ENCODE data around the gene MPPED1. TPM values are rescaled to one million over a fixed set of nuclear protein-coding genes. Genes with fewer than 3 reads are reported as not detected.

MPPED1 gene
- total RNA-seq, 1 donor from 2014 or later, result not detected

DNA sequence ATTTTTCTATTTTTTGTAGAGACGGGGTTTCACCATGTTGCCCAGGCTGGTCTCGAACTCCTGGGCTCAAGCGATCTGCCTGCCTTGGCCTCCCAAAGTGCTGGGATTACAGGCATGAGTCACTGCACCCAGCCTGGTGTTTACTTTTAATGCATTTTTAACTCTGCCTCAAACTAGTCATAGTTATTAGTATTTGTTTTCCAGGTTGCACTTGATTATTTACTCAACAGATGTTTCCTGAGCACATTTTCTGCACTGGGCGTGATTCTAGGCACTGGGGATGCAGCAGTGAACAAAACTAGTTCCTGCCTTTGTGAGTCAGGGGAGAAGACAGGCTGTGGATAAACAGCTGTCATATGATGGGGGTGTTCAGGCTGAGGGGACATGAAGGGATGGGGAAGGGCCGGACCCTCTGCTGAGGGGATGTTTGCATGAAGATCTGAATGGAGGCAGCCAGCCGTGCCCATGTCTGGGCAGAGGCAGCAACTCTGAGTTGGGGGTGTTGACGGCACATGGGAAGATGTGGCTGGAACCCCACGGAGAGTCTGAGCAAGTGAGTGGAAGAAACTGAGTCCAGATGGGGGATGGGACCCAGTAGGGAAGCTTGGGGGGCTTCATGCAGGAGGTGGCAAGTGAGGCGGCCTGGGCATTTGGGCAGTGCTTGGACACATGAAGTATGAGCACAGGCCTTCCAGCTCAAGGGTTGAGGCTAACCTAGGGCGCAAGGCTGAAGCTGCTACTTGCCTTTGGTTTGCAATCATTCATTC is 34.4 kb downstream of the MPPED1 start:
- intact Hi-C loops (cut with micrococcal nuclease), result no loop called here

- intact Hi-C loops (cut with micrococcal nuclease), result no loop called here
Measured at GRCh38 chr22:43446916-43447315, 35.1 kb downstream of the MPPED1 start.

GRCh38 chr22:43447380-43447779 is 35.6 kb downstream of the MPPED1 start:
- intact Hi-C loops (cut with micrococcal nuclease), result no loop called here

GRCh38 chr22:43448048-43448447 is 36.2 kb downstream of the MPPED1 start:
- intact Hi-C loops (cut with micrococcal nuclease), result no loop called here

- intact Hi-C loops (cut with micrococcal nuclease), result no loop called here
Measured at GRCh38 chr22:43449205-43449830, 37.5 kb downstream of the MPPED1 start.

DNA sequence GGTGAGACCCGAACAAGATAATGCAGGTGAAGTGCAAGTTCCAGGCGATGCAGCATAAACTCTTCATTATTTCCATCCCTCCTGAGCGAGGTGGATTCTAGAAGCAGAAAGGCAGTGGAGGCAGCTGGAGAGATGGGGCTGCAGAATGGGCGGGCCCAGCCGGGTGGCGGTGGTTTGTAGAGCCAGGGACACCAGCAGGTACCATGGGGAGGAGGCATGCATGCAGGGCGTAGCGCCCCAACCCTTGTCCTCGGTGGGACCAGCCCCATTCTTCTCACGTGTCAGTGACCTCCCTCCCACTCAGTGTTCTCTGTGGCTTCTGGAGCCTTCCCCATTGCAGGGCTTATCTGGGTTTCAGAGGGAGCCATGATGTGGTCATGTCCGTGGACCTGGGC is 38.0 kb downstream of the MPPED1 start:
- intact Hi-C loops (cut with micrococcal nuclease), result no loop called here

- intact Hi-C loops (cut with micrococcal nuclease), result no loop called here
Measured at GRCh38 chr22:43451371-43452050, 39.7 kb downstream of the MPPED1 start.

- intact Hi-C loops (cut with micrococcal nuclease), result no loop called here
Measured at GRCh38 chr22:43455846-43456245, 44.0 kb downstream of the MPPED1 start.

GRCh38 chr22:43457002-43457401 is 45.2 kb downstream of the MPPED1 start:
- intact Hi-C loops (cut with micrococcal nuclease), result no loop called here

- intact Hi-C loops (cut with micrococcal nuclease), result no loop called here
Measured at GRCh38 chr22:43462701-43463100, 50.9 kb downstream of the MPPED1 start.

- intact Hi-C loops (cut with micrococcal nuclease), result no loop called here
Measured at GRCh38 chr22:43464809-43465208, 53.0 kb downstream of the MPPED1 start.

DNA sequence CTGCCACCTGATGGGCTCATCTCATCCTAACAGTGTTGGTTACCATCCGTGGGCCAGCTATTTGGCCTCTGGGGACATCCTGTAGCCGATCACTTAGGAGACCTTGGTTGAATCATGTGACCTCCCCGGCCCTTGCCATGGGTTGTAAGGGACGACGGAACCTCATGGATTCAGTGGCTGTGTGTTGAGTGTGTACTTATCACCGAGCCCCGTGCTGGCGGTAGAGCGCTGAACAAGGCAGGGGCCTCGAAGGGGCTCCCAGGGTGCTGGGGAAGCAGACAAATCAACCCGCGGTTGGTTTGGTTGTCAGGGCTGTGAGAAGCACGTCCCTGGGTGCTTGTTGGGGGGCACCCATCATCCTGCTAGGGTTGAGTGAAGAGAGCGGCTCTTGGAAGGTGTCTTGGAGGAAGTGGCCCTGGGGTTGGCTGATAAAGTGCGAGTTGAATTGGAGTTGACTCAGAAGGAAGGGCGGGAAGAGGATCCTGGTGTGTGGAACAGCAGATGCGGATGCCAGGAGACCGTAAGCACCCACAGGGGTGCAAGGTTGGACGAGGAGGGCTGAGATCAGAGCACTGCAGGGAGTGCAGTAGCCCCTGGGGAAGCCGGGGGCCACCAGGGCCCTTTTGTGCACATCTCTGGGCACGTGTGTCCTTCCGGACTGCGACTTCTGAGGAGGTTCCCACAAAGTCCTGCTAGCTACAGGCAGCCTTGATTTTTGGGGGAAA is 53.6 kb downstream of the MPPED1 start:
- intact Hi-C loops (cut with micrococcal nuclease), result no loop called here

- intact Hi-C loops (cut with micrococcal nuclease), result no loop called here
Measured at GRCh38 chr22:43466710-43467109, 54.9 kb downstream of the MPPED1 start.

- intact Hi-C loops (cut with micrococcal nuclease), result no loop called here
Measured at GRCh38 chr22:43467216-43467940, 55.6 kb downstream of the MPPED1 start.

DNA sequence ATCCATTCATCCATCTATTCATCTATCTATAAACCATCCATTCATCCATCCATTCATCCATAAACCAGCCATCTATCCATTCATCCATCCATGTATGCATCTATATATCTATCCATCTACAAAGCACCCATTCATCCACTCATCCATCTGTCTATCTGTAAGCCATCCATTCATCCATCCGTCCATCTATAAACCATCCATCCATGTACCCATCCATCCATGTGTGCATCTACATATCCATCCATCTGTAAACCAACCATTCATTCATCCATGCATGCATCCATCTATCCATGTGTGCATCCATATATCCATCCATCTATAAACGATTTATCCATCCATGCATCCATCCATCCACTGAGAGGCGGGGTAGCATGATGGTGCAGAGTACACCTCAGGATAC is 58.4 kb downstream of the MPPED1 start:
- intact Hi-C loops (cut with micrococcal nuclease), result no loop called here

GRCh38 chr22:43470941-43471585 is 59.2 kb downstream of the MPPED1 start:
- intact Hi-C loops (cut with micrococcal nuclease), result no loop called here

- intact Hi-C loops (cut with micrococcal nuclease), result no loop called here
Measured at GRCh38 chr22:43471606-43472135, 59.9 kb downstream of the MPPED1 start.

- intact Hi-C loops (cut with micrococcal nuclease), result no loop called here
Measured at GRCh38 chr22:43473031-43473430, 61.2 kb downstream of the MPPED1 start.

- intact Hi-C loops (cut with micrococcal nuclease), result no loop called here
Measured at GRCh38 chr22:43473441-43473840, 61.6 kb downstream of the MPPED1 start.

All from T-helper 2 cell treated with Interferon-gamma antibody and Interleukin-4, amounts not matched to agents 100 ng/mL and 5 ng/mL, for 36 hours (primary cell).